Measurements from ENCODE around the gene RASAL3. TPM values are rescaled to one million over a fixed set of nuclear protein-coding genes. Genes with fewer than 3 reads are reported as not detected.

RASAL3 gene
- total RNA-seq, 1 experiment from 2014 or later, result 1.9 TPM

- no peak overlapping the region for H3K56ac ChIP-seq (ENCODE audit: insufficient read length, low read depth, low read length)
- H2AFZ ChIP-seq (ENCODE audit: low read length), result no peak overlapping the region
- peak overlapping the region; percentile 98 for H3K9ac ChIP-seq (ENCODE audit: extremely low read depth, insufficient read length, low read length)
- H3K18ac ChIP-seq (ENCODE audit: insufficient read length, low read depth, low read length), result peak overlapping the region; percentile 98
- H4K20me1 ChIP-seq (ENCODE audit: control insufficient read depth, insufficient read depth, insufficient read length), result no peaks in the 10 kb centered on the region
- H3K23me2 ChIP-seq (ENCODE audit: insufficient read length, low read depth, low read length, poor library complexity, severe bottlenecking), result peaks cover 6% of the 10 kb centered on the region
- no peak overlapping the region for H2BK15ac ChIP-seq (ENCODE audit: low read depth, low read length)
- no peak overlapping the region for H3T11ph ChIP-seq (ENCODE audit: low read length)
- H4K5ac ChIP-seq (ENCODE audit: insufficient read length, low read depth, low read length), result peak overlapping the region; percentile 81
- H3K4me1 ChIP-seq (ENCODE audit: insufficient read depth, low read length), result 0 out of 2 replicates have a peak, but pooled peaks cover under 1% of the 10 kb centered on the region
- no peaks in the 10 kb centered on the region for H3K27me3 Mint-ChIP-seq (ENCODE audit: low read depth)
- peaks cover 18 to 24% of the 10 kb centered on the region in 2 experiments for H3K4me1 Mint-ChIP-seq
- peak overlapping the region; percentile 98 to 99 for H3K4me3 Mint-ChIP-seq
- no peak overlapping the region for H2BK120ac ChIP-seq (ENCODE audit: low read depth, low read length, poor library complexity, severe bottlenecking)
- peaks cover 10% of the 10 kb centered on the region for H3K79me1 ChIP-seq (ENCODE audit: insufficient read depth, low read depth, low read length, poor library complexity, severe bottlenecking)
- H3K79me2 ChIP-seq (ENCODE audit: insufficient read depth, low read length), result peaks cover 42% of the 10 kb centered on the region
- H3K36me3 Mint-ChIP-seq (ENCODE audit: insufficient read depth in 1 of 3, low read depth in 3 of 3), result peaks cover 21 to 40% (median 34%) of the 10 kb centered on the region in 3 experiments
- no CpG with 5 or more reads among the region's 16 CpGs for WGBS (ENCODE audit: extremely low coverage, insufficient read length, low lambda C conversion rate)
- no peak overlapping the region for H4K8ac ChIP-seq (replicated peaks; ENCODE audit: insufficient read length, low read depth, low read length)
- H4K91ac ChIP-seq (ENCODE audit: insufficient read length, low read depth, low read length), result peak overlapping the region; percentile 15
- no peak overlapping the region for H2AK5ac ChIP-seq (ENCODE audit: insufficient read length, low read length)
- no peak overlapping the region for H3K23ac ChIP-seq (ENCODE audit: insufficient read length, low read depth, low read length)
- TF ChIP-seq CTCF (conservative IDR thresholded peaks at IDR 0.05), result no peak
- H3K9me3 ChIP-seq (ENCODE audit: control insufficient read depth, low read depth, low read length), result no peaks in the 10 kb centered on the region
- DNase-seq, result no peak
- peak overlapping the region; percentile 96 for H3K4me2 ChIP-seq (ENCODE audit: insufficient read depth, insufficient read length, low read length)
- H3K27me3 ChIP-seq (ENCODE audit: insufficient read depth, low read length), result no peaks in the 10 kb centered on the region
- no peak overlapping the region for H3K27ac ChIP-seq (ENCODE audit: insufficient read length, low read depth, low read length)
- peak overlapping the region in 2 of 3 experiments; percentile 96 to 99; a peak in 6 of 7 replicates for H3K27ac Mint-ChIP-seq
- no peak overlapping the region for H2BK12ac ChIP-seq (ENCODE audit: insufficient read length, low read depth, low read length)
- no peak overlapping the region for H2BK20ac ChIP-seq (ENCODE audit: low read depth, low read length, poor library complexity, severe bottlenecking)
- no peak overlapping the region for H3K4ac ChIP-seq (ENCODE audit: low read depth, low read length)
- no peaks in the 10 kb centered on the region for H3K9me3 Mint-ChIP-seq
- H2BK5ac ChIP-seq (ENCODE audit: insufficient read length, low read length), result no peak overlapping the region
- peak overlapping the region; percentile 97 for H3K14ac ChIP-seq (ENCODE audit: insufficient read depth, low read length)
Observed at GRCh38 chr19:15418231-15418578, 46.1 kb downstream of the RASAL3 start.
